Upper lobe of left lung (tissue), 6 donors: ENCODE data around the gene FOXI3. TPM values are rescaled to one million over a fixed set of nuclear protein-coding genes. Genes with fewer than 3 reads are reported as not detected.

ENCODE experiments used
- small RNA-seq, 4 donors: library from RNA; depleted of rRNA; stranded (forward); fragments of <200 nt; gene quantifications; one replicate each; pipeline ENCODE3, GENCODE V24; 2016
- total RNA-seq, 6 donors: library from RNA; depleted of rRNA in 4 of 6; stranded (reverse); fragments of >200 nt in 4 of 6; gene quantifications; one replicate each; pipeline versions ENCODE4 v1.1.0 to v1.2.1, GENCODE V29; 2016 to 2021
- donor health status: DM: no; HTN: no; CAD: no; lungs with moderate emphysema.
- donor health status: DM: no; HTN: yes; CAD: no; lungs with severe emphysema.

FOXI3 gene
- total RNA-seq, 6 donors from 2014 or later, result 0.09 TPM; not detected in 5

Small RNAs within 50 kb of the gene (small RNA-seq; reads per million reads assigned to genes)
- gene RNU6-1007P, result 0 reads per million in 4 donors

Other genes starting within 250 kb of the FOXI3 start
- gene EIF2AK3, start 174.8 kb upstream of the FOXI3 start, total RNA-seq, result 10 to 100 TPM; 15.5 to 43.7 (median 23.0) TPM
- 10 to 100 TPM; 12.6 to 21.0 (median 15.4) TPM for gene RPIA, start 239.0 kb upstream of the FOXI3 start, total RNA-seq